GM18507 (cell line): ENCODE data around the gene EZR.

ENCODE experiments used
- DNase-seq: peaks from one replicate; pipeline ENCODE4 v3.0.0; 2011; ENCODE audit warnings: low read depth; ENCODE audit not compliant: insufficient read length; ENCODE audit errors: extremely low spot score
- FAIRE-seq: peaks from 2 replicates; lab custom pipeline; 2011; peaks lifted over from hg19 to GRCh38; lab: Jason Lieb, UNC

EZR gene

DNA sequence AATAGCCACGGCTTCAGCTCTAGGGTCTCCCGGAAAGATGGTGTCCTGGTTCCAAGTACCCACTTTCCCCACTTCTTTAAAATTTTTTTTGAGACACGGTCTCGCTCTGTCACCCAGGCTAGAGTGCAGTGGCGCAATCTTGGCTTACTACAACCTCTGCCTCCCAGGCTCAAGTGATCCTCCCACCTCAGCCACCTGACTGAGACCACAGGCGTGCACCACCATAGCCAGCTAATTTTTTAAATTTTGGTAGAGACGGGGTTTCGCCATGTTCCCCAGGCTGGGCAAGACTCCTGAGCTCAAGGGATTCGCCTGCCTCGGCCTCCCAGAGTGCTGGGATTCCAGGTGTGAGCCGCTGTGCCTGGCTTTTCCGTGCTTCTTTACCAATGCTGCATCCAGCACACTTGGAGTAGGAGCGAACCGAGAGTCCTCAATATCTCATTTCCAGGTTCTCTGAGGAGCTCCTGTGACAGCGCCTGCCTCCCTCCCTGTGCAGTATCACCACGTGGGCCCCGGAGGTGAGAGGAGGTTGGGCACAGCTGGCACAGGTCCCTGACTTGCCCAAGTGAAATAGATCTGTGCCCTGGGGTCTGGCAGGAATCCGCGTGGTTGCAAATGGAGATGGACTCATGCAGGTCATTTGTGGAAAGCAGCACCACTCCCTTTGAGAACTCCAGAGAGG is 37.3 kb downstream of the EZR start:
- DNase-seq, result no peak

DNA sequence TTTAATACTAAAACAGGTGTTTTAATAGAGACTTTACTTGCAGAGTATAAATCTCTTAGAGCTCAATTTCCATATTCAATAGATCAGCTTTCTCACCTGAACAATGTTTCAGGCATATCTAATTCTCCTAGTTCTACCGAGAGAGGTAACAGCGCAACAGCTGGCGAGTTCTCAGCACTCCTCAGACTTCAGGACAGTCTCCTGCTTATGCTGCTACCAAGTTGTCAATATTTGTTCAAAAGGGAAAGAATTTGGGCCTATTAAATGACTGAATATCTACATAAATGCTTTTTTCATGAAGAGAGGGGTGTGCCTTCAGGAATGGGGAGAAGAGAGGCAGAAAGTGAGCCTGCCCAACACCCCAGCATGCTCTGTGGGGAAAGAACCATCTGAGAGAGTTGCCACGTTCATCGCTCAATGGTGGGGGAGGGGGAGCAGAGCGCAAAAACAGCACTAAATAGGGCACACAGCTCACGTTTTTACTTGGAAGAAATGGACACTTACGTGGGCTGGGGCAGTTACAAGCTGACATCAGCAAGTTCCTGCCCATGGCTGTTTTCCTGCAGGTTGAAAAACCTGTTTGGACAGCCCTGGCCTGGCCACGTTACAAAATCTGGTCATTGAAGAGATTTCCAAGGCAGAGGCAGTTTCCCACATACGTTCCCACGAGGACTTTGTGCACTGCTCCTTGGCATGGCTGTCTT is 38.0 kb downstream of the EZR start:
- DNase-seq, result no peak
- no peak for FAIRE-seq

More for the DNA sequence above, 37.3 kb downstream of the EZR start:
- FAIRE-seq, result no peak

DNA sequence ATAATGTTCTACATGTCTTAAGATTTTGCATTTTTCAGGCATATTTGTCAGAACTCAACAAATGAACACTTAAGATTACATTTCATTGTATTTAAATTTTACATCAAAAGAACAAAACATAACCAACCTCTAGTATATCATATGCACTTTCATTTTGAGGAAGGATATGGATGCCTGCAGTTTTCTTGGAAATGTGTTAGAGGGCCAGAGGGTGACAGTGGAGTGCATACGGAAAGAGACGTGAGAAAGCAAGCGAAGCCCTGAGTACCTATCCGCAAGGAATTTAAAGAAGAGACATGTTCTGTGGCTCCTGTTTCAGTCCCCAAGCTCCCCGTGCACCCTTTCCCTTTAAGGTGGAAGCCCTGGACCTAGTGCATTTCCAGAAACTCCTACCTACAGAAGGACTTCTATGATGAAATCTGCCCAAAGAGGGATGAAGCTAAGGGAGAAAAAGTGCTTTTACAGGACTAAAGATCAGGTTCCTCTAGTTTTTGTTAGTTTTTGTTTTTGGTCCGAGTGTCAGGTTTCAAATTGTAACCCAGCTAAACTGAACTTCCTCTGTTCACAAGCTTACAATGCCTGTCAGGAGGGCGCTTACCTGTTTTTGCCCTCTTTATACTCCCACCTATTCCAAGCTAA is 38.8 kb downstream of the EZR start:
- FAIRE-seq (no peak), DNase-seq (no peak)

DNA sequence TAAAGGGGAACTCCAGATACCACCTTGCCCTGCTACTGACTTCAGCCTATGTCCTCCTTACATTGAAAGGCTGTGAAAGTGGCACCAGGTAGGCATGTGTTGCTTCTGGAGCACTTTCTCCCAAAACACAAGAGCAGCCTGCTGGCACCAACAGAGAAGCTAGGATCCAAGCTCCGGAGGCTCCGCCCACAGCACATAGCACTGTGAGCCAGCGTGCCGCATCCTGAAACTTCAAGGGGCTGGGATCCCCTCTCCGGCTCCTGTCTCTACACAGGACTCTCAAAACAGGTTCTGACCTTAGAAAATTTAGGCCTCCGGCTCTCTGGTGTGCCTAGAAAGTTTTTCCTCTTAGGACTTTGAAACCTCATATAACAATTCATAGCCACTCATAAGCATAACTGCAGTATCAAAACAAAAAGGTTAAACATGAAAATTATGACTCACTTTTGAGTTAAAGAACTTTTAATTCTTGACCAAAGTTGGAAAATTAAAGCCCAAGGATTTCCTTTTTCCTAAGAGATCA is 41.1 kb downstream of the EZR start:
- FAIRE-seq (no peak), DNase-seq (no peak)

DNA sequence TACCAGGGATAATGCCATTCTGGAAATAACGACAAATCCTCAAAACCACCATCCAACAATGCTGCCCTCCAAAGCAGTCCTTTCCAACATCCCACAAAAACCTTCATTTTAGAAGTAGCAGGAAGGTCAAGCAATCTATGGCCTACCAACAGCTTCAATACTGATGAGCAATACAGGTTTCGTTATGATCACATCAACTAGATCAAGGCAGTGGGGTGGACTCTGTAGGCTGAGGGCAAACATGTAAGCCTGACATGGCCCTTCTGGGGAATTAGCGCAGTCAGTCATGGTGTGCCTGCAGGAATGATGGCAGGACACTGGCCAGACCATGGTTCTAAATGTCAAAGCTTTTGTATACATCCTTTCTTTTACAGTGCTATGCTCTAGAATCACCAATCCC is 41.7 kb downstream of the EZR start:
- FAIRE-seq, result no peak
- DNase-seq, result no peak

DNA sequence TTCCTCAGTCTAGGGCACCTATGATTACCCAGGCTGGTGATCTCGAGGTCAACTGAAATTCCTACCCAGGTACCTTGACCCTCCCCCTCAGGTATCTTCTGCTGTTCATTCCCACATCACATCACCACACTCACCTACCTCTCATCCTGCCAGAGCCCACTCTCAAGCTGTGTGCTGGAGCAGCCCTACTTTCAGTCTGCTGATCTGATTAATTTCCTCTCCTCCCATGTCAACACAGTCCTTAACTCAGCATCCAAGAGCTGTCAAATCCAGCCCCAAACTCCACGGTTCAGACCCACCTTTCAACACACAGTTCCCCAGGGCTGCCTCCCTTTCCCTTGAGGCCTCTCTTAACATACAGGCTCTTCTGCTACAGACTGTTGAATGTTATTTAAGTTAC is 42.4 kb downstream of the EZR start:
- DNase-seq, result no peak
- no peak for FAIRE-seq

DNA sequence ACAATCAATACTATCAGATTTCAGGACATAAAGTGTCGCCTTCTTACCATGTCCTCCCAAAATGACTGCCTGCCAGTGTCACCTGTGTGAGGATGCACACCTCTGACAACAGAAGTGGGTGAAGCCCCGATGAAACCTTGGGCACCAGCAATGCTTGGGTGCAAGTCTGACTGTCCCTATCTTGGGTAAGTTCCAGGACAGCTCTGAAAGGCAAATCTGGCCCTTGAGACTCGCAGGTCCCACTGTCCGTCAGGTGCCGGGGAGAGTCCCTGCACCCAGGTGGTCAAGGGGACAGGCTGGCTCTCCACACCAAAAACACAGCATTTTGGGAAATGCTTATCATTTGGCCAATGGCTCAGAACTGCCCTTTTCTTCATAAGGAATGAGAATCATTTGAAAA is 43.3 kb downstream of the EZR start:
- FAIRE-seq, result no peak
- DNase-seq, result no peak

DNA sequence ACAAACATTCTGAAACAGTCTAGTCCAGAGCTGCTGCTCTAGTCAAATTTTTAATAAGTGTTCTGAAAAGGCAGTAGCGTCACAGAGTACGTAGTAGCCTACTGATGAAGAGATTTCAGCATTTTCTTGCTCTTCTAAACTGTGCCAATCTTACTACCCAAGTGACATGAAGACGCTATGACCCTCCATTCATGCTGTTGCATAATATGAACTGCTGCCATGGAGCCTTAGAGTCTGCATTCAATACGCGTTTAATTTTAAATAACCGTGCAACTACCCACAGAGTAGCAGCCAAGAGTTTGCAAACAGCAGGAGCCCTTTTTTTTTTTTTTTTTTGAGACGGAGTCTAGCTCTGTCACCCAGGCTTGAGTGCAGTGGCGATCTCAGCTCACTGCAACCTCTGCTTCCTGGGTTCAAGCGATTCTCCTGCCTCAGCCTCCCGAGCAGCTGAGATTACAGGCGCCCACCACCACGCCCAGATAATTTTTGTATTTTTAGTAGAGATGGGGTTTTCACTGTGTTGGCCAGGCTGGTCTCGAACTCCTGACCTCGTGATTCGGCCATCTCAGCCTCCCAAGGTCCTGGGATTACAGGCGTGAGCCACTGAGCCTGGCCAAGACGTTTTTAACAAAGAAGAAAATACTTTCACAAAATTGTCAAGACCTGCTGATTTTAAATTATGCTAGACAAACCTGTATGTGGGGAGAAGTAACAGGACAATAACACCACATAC is 44.3 kb downstream of the EZR start:
- DNase-seq (no peak), FAIRE-seq (no peak)

DNA sequence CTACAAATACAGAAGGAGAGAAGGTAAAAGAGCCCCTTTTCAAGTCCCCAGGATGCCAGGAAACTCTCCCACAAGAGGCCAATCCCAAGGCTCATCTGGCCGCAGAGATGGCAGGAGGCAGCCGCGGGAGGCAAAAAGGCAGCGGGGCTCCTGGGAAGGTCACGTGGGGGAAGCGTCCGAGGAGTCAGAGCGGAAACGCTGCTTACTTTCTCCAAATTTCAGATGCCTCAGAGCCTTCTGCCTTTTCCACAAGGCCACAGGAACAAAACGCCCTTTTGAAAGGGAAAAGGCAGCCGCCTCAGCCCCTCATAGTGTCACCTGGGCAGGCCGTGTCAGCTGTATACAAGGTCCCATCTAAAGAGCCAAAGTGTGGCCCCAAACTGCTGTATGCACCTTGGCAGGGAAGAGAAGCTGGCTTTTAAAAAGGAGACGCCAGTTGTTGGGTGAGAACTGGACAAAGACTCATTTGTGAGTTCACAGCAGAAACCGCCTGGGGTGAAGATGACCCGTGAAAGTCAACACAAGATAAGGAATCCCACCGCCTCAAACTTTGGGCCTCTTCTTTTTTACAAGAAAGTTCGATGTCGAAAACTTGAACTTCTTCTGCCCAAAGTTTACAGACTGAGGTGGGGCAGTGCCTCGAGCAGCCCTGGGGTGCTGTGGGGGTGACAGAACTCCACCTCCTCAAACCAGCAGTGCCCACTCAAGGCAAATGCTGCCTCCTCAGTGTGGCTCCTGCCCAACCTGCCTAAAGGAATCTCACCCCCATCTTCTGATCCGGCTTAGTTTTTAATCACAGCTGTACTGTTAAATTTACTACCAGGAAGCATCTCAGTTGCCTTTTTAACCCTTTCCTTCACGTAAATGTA is 45.4 kb downstream of the EZR start:
- no peak for FAIRE-seq
- no peak for DNase-seq

DNA sequence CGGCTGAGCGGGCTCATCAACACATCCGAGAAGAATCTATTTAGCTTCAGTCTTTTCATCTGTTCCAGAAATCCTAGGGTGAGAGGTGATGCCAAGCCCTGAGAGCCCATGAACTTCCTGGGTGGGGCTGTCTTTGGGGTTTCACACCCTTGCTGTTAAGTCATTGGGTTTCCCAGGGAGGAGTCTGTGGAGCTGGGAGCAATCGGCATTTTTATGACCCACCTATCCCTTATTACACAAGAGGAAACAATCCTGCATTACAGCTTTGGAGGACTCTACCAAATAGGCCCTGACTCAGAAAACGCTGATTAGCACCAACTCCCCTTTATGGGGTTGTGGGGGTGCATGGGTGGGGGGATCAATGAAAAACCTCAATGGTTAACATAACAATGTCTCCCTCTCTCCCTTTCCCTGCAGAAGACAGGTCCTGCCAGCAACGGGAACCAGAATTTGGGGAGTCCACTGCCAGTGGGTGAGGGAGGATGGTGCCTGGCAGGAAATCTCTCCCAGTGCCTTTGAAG is 46.3 kb downstream of the EZR start:
- FAIRE-seq, result no peak
- DNase-seq, result no peak

DNA sequence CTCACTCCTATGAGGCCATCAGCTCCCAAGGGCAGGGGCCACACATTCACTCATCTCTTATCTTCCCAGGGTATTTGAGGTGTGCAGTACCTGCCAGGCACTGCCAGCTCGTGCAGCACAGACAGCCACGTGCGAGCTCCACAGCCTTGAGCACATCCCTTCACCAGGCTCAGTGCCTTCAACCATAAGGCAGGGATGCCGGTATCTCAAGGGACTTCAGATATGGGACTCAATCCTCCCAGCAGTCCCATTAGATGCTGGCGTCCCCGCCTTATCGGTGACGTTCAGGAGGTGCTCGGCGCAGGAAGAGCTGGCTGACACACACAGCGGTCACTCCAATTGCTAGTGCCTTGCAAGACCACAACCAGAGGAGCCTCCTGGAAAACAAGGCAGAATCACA is 47.0 kb downstream of the EZR start:
- DNase-seq, result no peak
- FAIRE-seq, result no peak

DNA sequence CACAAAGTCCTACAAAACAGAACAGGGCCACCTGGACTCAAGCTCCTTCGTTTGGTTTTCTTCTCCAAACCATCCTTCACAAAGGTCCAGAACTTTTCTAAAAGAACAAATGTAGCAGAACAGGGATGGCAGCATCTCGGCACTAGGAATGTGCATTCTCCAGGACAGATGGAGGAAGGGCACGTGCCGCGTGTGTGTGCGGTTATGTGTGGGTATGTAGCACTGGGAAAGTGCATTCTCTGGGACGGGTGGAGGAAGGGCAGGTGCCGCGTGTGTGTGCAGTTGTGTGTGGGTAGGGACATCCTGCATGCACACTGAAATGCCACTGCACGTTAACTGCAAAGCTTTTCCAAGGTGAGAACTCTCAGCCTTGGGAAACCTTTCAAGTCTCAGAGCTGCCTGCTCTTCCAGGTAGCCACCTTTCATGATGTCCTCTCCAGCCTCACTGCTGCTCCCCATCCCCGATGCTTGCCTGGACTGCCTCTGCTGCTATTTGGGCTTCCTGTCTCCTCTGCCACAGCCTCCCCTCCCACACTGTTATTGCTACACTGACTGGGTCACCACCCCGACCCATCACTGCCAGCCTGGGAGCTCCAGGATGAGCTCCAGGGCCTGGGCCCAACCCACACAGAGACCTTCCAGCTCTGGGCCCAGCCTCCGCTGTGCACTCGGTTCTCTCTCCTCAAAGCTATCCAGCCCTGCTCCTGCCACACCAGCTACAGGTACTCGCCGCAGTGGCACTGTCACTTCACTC is 47.6 kb downstream of the EZR start:
- DNase-seq (no peak), FAIRE-seq (no peak)

DNA sequence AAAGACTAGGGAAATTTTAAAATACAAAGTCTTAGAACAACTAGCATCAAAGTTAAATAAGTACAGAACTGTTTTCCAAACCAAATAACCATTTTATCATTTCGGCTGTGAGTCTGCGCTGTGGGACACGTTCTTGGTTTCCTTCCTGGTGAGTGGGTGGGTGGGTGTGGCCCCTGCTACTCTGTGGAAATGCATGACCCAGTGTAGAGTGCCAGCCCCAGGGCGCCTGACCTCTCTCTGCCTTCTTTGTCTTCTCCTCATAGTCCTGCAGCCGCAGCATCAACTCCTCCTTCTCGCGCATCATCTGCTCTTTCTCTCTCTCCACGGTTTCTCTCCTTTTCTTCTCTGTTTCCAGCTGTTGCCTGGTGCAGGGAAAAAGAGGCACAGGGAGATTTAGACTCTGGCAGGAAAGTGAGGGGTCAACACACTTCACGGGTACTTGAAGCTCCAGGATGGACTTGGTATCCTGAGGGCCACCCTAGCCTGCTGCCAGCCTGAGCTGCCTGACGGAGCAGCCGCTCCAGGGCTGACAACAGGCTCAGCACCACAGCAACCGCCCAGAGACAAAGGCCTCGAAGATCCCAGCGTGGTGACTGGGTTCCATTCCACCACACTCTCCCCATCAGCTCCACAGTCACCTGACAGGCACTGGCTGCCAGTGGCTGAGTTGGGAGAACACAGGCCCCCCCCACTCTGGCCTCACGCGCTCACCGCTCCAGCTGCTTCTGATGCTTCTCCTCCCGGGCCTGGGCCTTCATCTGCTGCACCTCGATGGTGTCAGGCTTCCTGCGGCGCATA is 48.4 kb downstream of the EZR start:
- DNase-seq, result no peak
- no peak for FAIRE-seq

DNA sequence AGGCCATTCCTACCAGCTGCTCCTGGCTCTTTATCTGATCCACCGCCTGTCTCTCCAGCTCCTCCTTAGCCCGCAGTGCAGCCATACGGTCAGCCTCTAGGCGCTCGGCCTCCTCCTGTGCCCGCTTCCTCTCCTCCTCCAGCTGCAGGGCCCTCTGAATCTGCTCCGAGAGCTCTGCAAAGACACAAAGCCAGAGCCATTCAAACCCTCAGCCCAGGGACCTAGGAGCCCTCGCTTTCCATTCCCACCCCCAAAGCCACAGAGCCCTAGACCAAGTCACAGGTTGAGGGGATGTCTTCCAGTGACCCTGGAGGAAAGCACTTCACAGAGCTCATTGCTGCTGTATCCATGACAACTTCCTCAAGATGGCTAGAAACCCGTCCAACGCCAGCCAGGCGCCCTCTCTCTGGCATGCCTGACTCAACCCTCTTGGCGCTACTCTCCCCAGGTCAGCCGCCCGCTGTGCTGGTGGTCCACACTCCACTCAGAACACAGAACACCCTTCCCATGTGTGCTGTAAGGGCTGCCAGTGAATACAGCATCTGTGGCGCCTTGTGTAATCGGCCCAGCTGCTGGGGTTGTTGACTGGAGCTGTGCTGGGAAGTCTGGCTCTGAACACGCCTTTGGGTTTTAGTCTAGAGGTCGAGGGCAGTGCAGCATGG is 49.3 kb downstream of the EZR start:
- DNase-seq (no peak), FAIRE-seq (no peak)

DNA sequence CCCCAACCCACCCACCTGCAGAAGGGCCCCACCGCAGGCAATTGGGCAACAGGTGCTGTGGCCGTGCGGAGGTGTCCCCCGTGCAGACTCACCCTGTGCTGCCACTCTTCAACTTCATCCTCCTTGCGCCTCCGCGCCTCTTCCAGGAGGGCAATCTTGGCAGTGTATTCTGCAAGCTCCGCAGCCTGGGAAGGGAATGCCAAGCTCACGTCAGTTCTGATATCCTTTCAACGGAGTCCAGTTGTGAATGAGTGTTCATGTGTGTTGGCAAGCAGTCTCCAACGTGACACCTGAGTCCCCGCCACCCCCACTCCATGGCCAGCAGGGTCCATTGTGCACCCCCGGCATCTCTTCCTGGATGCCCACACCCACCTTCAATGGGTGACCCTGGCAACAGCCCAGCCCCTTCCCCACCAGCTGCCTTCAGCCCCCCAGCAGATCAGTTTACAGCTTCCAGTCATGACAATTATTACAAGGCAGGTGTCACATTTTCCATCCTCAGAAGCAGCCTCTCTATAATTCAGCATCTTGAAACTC is 49.9 kb downstream of the EZR start:
- DNase-seq (no peak), FAIRE-seq (no peak)

DNA sequence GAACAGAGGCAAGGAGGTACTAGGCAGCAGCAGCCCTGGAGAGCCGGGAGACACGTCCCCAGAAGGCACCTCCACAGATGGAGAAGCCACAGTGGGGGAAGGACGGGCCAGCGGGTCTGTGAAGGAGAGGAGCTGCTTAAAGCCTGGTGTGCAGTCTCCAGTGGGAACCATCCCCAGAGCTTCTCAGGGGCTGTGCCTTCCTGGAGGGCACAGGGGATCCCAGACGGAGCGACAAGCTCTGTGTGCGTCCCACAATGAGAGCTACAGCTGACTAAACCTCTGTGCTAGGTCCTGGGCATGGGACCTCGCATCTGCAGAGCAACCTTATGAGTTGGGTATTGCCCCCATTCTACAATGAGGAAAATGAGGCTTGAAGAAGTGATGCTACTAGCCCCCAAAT is 50.7 kb downstream of the EZR start:
- FAIRE-seq, result no peak
- no peak for DNase-seq

DNA sequence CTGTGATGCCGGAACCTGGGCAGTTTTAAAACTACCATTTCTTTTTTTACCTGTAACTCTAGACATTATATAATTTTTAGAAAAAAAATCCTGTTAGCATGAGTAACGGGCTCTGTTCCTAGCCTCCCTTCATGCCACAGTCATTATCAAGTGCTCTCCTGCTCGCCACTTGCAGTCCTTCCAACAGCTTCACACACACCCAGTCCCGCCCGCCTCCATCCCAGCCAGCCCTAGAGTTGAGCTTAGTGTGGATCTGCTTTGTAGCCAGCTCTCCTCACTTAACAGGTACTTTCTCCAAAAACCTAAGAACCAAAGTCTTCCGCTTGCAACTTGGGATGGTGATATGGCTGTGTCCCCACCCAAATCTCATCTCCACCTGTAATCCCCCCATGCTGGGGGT is 51.5 kb downstream of the EZR start:
- DNase-seq, result no peak
- no peak for FAIRE-seq
